Urothelium cell line (cell line): Measurements from ENCODE around the gene C10orf53.
A peak's percentile ranks its signal among the peaks of the same experiment; 100 is the strongest.
"Not testable (repeated sequence)": the region's sequence is repeated elsewhere in the genome, so short reads cannot be mapped to it uniquely, and the experiment has no call there.

Experiments
- DNase-seq: peaks from one replicate; pipeline ENCODE4 v3.0.0; 2011; ENCODE audit warnings: low spot score, mixed read lengths
- FAIRE-seq: peaks from 2 replicates; lab custom pipeline; 2011; peaks lifted over from hg19 to GRCh38; lab: Jason Lieb, UNC

C10orf53 gene

GRCh38 chr10:49652421-49653272 is 26.8 kb upstream of the C10orf53 start:
- no peak for DNase-seq
- FAIRE-seq: no peak

GRCh38 chr10:49653273-49653929 is 26.1 kb upstream of the C10orf53 start:
- no peak for FAIRE-seq
- DNase-seq: no peak

GRCh38 chr10:49654036-49654693 is 25.3 kb upstream of the C10orf53 start:
- FAIRE-seq: peak; percentile 9

GRCh38 chr10:49655099-49655498 is 24.4 kb upstream of the C10orf53 start:
- no peak for FAIRE-seq
- DNase-seq: no peak

More at GRCh38 chr10:49654036-49654693, 25.3 kb upstream of the C10orf53 start:
- no peak for DNase-seq

- DNase-seq (no peak), FAIRE-seq (no peak)
Observed at GRCh38 chr10:49656845-49657493, 22.5 kb upstream of the C10orf53 start.

GRCh38 chr10:49657606-49658005 is 21.8 kb upstream of the C10orf53 start:
- FAIRE-seq: no peak
- DNase-seq: no peak

- FAIRE-seq: no peak
Observed at GRCh38 chr10:49661140-49661856, 18.2 kb upstream of the C10orf53 start.

GRCh38 chr10:49662169-49662830 is 17.2 kb upstream of the C10orf53 start:
- FAIRE-seq (no peak), DNase-seq (no peak)

More at GRCh38 chr10:49661140-49661856, 18.2 kb upstream of the C10orf53 start:
- no peak for DNase-seq

GRCh38 chr10:49663596-49663995 is 15.9 kb upstream of the C10orf53 start:
- FAIRE-seq: no peak
- no peak for DNase-seq

GRCh38 chr10:49664006-49664841 is 15.2 kb upstream of the C10orf53 start:
- DNase-seq (no peak), FAIRE-seq (no peak)

- DNase-seq (no peak), FAIRE-seq (no peak)
Observed at GRCh38 chr10:49664842-49665355, 14.6 kb upstream of the C10orf53 start.

- FAIRE-seq: no peak
- DNase-seq: no peak
Observed at GRCh38 chr10:49666054-49666615, 13.3 kb upstream of the C10orf53 start.

- FAIRE-seq (peak; percentile 9), DNase-seq (no peak)
Observed at GRCh38 chr10:49666685-49667084, 12.8 kb upstream of the C10orf53 start.

- DNase-seq (no peak), FAIRE-seq (no peak)
Observed at GRCh38 chr10:49667991-49668390, 11.5 kb upstream of the C10orf53 start.

GRCh38 chr10:49668684-49669083 is 10.8 kb upstream of the C10orf53 start:
- DNase-seq (no peak), FAIRE-seq (no peak)

GRCh38 chr10:49678827-49679479 is 498 bp upstream of the C10orf53 start:
- DNase-seq (no peak), FAIRE-seq (no peak)

- DNase-seq, FAIRE-seq: not testable (repeated sequence)
Observed at GRCh38 chr10:49682449-49682848, 3.0 kb downstream of the C10orf53 start.

GRCh38 chr10:49682879-49683278 is 3.4 kb downstream of the C10orf53 start:
- DNase-seq (no peak), FAIRE-seq (no peak)
